GM12892 (cell line): ENCODE results near the gene RABGEF1.

Experiments
- POLR2A ChIP-seq: IDR thresholded peaks from 2 replicates; pipeline ENCODE4 v1.6.1; 2011; ENCODE audit warnings: low read depth, low read length, control low read depth
- TAF1 ChIP-seq: IDR thresholded peaks from 2 replicates; pipeline ENCODE4 v1.6.1; 2011; ENCODE audit warnings: low read depth, mild to moderate bottlenecking, control low read depth, low read length, borderline replicate concordance

DNA sequence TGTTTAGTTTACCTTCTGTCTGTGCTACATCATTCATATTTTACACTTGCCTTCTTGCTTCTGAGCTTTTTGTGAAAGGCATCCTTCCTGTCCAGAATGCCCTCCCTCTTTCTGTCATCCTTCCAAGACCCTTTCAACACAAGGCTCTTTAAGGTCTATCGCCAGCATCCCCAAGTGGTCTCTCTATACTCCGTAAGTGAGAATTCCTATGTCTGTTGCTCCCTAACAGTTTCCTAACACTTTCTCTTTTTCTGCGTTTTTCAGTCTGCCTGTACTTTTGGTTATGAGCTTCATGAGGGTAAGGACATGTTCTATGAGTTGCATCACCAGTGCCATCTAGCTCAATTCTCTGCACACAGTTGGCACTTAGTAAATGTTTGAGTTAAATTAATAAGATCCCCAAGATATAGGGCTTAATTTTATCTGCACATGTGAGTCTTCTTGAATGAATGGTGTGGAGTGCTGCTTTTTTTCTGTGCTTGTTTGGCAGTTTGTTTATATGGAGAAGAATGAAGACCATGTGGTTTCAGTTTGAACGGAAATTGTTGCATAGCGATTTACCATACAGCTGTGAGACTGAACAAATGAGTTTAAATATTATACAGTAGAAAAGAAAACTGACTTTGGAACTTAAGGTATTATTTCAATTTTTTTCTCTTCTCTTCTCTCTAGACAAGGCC lies 29.4 kb downstream of the RABGEF1 start:
- no peak for TF ChIP-seq POLR2A
- no peak for TF ChIP-seq TAF1
